ENCODE measurements around the gene HOXA1.

HOXA1 gene

DNA sequence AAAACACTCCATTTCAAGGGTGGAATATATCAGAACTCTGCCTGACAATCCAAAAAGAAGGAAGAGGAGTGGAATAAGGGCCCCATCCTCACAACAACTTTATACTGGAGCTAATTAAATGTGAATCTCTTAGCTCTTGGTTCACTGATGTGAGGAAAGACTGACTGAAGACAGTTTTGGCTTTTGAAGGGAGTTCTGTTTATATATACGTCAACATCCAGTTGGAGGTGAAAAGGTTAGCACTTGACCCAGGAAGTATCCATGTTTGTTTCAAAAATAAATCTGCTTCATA, 3.0 kb downstream of the HOXA1 start:
- no peak for DNase-seq (ENCODE audit: low read depth)

- no peak for DNase-seq (ENCODE audit: low read depth)
These were observed 3.6 kb downstream of the HOXA1 start for GRCh38 chr7:27091941-27092818.

DNA sequence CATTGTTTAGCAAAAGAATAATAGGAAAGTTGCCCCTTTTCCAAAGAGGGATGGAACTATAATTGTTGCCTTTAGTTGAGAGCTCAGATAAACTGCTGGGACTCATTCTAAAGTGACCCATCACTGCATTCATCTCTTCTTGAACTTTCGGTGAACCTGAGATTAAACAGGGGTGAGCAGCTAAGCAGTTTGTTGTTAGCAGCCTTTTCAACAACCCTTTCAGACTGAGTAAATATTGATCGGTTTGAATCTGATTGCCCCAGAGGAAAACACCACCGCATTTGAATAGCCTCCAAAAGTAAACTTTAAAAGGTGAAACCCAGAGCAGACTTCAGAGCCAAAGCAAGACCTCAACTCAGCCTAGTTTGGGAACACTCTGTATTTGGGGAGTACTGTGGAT, 4.7 kb downstream of the HOXA1 start:
- no peak for DNase-seq (ENCODE audit: low read depth)

- DNase-seq (ENCODE audit: low read depth): no peak
These were observed 7.5 kb downstream of the HOXA1 start for GRCh38 chr7:27088002-27088922.

DNA sequence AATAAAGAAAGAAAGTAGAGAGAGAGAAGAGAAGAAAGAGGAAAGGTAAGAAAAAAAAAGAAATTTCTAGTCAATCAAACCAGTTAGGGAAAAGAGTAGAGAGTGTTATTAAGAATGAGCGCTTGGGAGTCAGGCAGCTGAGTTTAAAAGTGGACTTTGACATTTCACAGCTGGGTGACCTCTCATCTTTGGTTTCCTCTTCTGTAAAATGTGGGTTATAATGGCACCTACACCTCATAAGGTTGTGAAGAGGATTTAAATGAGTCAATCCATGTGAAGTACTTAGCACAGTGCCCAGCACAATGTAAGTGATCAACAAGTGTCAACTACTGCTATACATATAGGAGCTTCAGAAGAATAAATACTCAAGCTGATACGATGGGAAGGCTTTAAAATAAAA, 12.2 kb downstream of the HOXA1 start:
- DNase-seq (ENCODE audit: low read depth): no peak

GRCh38 chr7:27082171-27082570, 13.6 kb downstream of the HOXA1 start:
- DNase-seq (ENCODE audit: low read depth): no peak

GRCh38 chr7:27080844-27081436, 14.9 kb downstream of the HOXA1 start:
- DNase-seq (ENCODE audit: low read depth): no peak

- no peak for DNase-seq (ENCODE audit: low read depth)
These were observed 16.4 kb downstream of the HOXA1 start for GRCh38 chr7:27079234-27079975.

- DNase-seq (ENCODE audit: low read depth): no peak
These were observed 17.1 kb downstream of the HOXA1 start for GRCh38 chr7:27078616-27079233.

DNA sequence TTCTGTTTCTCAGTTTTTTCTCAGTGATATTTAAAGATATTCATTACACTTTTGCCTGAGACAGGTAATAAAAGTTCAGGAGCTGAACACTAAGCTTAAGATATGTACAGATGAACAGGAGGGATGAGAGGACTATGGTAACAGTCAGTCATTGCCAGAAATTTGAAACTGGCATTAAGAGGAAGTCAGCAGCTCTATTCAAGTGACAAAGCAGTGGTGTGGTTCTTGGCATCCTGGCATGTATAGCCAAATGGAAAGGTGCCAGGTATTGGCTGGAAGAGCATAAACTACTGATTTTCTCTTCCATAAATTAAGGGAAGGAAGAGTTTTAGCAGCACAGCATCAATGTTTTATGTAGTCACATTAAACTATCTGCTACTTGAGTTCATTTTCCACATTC, 22.7 kb downstream of the HOXA1 start:
- no peak for DNase-seq (ENCODE audit: low read depth)

- DNase-seq (ENCODE audit: low read depth): no peak
These were observed 24.0 kb downstream of the HOXA1 start for GRCh38 chr7:27071622-27072390.

DNA sequence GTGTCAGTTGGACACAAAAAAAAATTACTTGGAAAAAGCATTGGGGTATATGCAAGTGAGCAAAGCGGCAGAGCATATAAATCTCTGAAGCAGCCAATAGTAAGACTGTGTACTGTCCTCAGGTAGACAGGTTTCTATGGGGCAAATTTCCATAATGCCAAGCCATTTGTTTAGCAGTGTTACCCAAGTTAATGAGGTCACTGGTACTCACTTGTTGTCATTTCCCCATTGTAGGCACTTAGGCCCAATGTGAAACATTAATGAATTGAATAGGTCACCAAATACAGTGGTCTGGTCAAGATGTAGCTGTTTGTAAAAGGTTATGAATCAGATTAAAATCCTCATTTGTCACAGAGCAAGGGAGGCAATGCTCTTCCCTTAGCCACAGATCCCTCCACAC, 27.5 kb downstream of the HOXA1 start:
- no peak for DNase-seq (ENCODE audit: low read depth)

- DNase-seq (ENCODE audit: low read depth): no peak
These were observed 29.7 kb downstream of the HOXA1 start for GRCh38 chr7:27066148-27066547.

DNA sequence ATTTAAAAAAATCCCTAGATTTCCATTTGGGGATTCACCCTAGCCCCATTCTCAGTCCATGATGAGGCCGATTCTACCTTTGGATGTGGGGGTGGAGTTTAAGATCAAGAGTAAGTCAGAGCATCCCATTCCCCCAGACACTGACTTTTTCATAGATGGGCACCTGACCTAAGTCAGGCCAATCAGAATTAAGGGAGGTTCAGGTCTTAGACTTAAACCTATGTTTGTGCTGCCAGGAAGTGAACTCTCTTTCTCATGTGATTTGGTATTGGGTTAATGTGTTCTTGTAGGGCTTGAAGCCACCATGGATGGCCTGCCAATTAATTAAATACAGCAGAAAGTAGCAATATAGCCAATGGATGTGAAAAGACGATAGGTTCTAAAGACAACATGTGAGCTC, 30.1 kb downstream of the HOXA1 start:
- DNase-seq (ENCODE audit: low read depth): no peak

DNA sequence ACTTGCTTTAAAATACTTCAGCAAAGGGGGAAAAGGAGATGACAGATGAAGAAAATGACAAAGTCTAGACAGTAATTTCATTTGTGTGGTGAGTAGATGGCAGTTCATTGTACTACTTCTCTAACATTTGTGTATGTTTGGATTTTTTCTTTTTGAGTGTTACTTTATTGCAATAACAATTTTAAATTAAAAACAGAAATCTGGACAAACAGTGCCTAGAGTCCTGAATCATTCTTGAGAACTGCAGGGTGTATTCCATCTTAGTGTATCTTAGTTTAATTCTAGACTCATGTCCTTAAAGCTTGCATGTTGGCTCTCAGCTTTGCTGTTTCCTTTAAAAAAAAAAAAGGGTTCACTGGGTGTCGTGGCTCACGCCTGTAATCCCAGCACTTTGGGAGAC, 31.1 kb downstream of the HOXA1 start:
- no peak for DNase-seq (ENCODE audit: low read depth)

- DNase-seq (ENCODE audit: low read depth): no peak
These were observed 31.6 kb downstream of the HOXA1 start for GRCh38 chr7:27064159-27064558.

GRCh38 chr7:27062946-27063345, 32.9 kb downstream of the HOXA1 start:
- DNase-seq (ENCODE audit: low read depth): no peak

DNA sequence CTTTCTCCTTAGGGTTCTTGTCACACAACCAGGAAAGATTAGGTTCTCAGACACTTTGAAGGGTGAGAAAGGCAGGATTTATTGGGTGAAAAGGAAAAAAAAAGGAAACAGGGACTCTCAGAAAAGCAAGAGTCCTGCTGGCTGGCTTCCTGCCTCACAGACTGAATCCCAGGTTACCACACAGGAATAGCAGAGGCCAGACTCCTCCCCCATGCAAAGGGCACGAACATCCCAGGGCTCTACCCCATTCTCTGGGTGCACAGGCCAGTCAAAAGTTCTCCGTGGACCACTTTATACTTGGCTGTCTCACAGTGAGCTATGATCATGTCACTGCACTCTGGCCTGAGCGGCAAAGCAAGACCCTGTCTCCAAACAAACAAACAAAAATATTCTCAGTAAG, 42.6 kb downstream of the HOXA1 start:
- DNase-seq (ENCODE audit: low read depth): no peak

- DNase-seq (ENCODE audit: low read depth): no peak
These were observed 44.3 kb downstream of the HOXA1 start for GRCh38 chr7:27051451-27051850.

DNA sequence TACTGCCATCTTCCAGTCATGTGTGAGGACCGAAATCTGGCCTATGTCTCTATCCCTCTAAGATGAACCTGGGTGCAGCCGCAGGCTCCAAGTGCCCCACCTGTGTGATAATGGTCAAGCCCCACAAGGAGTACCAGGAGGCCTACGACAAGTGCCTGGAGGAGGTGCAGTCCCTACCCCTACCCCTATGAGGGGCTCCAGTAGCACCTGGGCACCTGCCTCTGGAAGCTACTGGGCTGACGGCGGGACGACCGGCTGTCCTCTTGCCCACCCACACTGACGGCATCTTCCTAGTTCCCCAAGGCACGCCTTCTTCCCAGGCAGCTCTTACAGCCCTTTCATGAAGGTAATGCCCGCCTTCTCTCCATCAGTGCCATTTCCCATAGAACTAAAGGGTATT, 47.4 kb downstream of the HOXA1 start:
- DNase-seq (ENCODE audit: low read depth): no peak

Measured in non-pigmented ciliary epithelial cell (primary cell).